Aorta (tissue), 5 donors: ENCODE data around the gene PRKCE. TPM values are rescaled to one million over a fixed set of nuclear protein-coding genes. Genes with fewer than 3 reads are reported as not detected.

ENCODE experiments used
- ATAC-seq: fragments of 200-7000 bp; cut with Tn5 transposase; one replicate; pipeline ENCODE4 v1.9.1; 2022; ENCODE audit warnings: moderate library complexity; ENCODE audit not compliant: low FRiP score
- DNase-seq, 2 donors: peaks; one replicate each; pipeline ENCODE4 v3.0.0-alpha.2; 2020
- H3K27ac ChIP-seq, 2 donors: one replicate each; pipeline ENCODE4 v1.5.1; 2013; ENCODE audit warnings: low read length in 2 of 2, mild to moderate bottlenecking in 2 of 2, moderate library complexity in 2 of 2, control low read depth in 1 of 2, inconsistent platforms in 1 of 2, low read depth in 1 of 2
- H3K27me3 ChIP-seq, 2 donors: one replicate each; pipeline ENCODE4 v1.6.1; 2013; ENCODE audit warnings: control low read depth in 1 of 2, low read length in 1 of 2, mild to moderate bottlenecking in 1 of 2, moderate library complexity in 1 of 2; ENCODE audit not compliant: insufficient read depth in 2 of 2, control insufficient read depth in 1 of 2
- H3K36me3 ChIP-seq, 2 donors: one replicate each; pipeline ENCODE4 v1.6.1; 2013; ENCODE audit warnings: control low read depth in 1 of 2, low read length in 1 of 2, mild to moderate bottlenecking in 1 of 2; ENCODE audit not compliant: insufficient read depth in 2 of 2, control insufficient read depth in 1 of 2
- H3K4me1 ChIP-seq, 2 donors: one replicate each; pipeline ENCODE4 v1.6.1; 2013; ENCODE audit warnings: low read length in 2 of 2, control low read depth in 1 of 2, mild to moderate bottlenecking in 1 of 2, moderate library complexity in 1 of 2; ENCODE audit not compliant: insufficient read depth in 2 of 2, control insufficient read depth in 1 of 2
- H3K4me3 ChIP-seq, 2 donors: one replicate each; pipeline ENCODE4 v1.5.1; 2013; ENCODE audit warnings: low read length in 2 of 2, control low read depth in 1 of 2, mild to moderate bottlenecking in 1 of 2
- H3K9me3 ChIP-seq: one replicate; pipeline ENCODE4 v1.6.1; 2013; ENCODE audit warnings: mild to moderate bottlenecking, low read length; ENCODE audit not compliant: control insufficient read depth
- WGBS, 2 donors: extraction: QIAGEN DNeasy Blood & Tissue Kit; methylation state at CpG; one replicate each; pipeline ENCODE4 v1.1.7; 2013; 5-methylcytosine and 5-hydroxymethylcytosine counted together
- intact Hi-C, 2 donors: fragments of 100-400 bp; cut with DNase I; formaldehyde crosslinking; loops; one replicate each; pipeline versions ENCODE4 v1.14.2 to v1.15.0; 2022
- polyA plus RNA-seq, 2 donors: library from polyadenylated mRNA; stranded (reverse); fragments of 200-250 nt; gene quantifications; one replicate each; pipeline ENCODE4 v1.2.3, GENCODE V29; 2013
- total RNA-seq, 2 donors: library from RNA; stranded (reverse); fragmentation: NEBNext Ultra II Directional; extraction: Animal tissue kit (Norgen Biotek cat#: 25700); gene quantifications; one replicate each; pipeline ENCODE4 v1.2.1, GENCODE V29; 2021
- donor health status: healthy with polysubstance abuse.
- donor health status: Bipolar disorder and iron deficiency.
- donor health status: DM: no; HTN: no; CAD: no.
- donor health status: DM: no; HTN: no; CAD: no.
- donor health status: DM: yes; HTN: yes; CAD: no.

PRKCE gene
- total and polyA plus RNA-seq, 4 donors: 1.5 to 23.8 (median 11.2) TPM

DNA sequence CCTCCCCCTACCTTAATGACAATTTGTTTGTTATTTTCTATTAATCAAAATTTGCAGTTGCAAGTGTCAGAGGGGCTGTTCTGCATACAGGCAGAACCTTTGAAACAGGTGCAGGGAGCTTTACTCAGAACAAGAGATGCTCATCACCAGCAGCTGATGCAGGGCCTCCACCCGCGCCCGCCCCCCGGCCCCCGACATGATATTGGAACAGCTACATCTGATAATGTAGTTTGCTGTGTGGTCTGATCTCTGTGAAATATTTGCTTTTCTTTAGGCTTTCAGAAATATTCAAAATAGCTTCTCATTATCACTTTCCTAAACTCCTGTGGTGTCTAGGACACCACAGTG, 130.0 kb downstream of the PRKCE start:
- intact Hi-C loops: no loop called here
- ATAC-seq (no peak), DNase-seq (no peak)
- Histone ChIP-seq H3K4me1 (no peaks in the 10 kb centered on the region), H3K27ac (no peak overlapping the region), H3K27me3 (no peaks in the 10 kb centered on the region), H3K36me3 (no peaks in the 10 kb centered on the region), H3K4me3 (no peak overlapping the region), H3K9me3 (no peaks in the 10 kb centered on the region)
- WGBS, 2 donors: 95 to 97% methylated on average over 5 of the region's 5 CpGs

DNA sequence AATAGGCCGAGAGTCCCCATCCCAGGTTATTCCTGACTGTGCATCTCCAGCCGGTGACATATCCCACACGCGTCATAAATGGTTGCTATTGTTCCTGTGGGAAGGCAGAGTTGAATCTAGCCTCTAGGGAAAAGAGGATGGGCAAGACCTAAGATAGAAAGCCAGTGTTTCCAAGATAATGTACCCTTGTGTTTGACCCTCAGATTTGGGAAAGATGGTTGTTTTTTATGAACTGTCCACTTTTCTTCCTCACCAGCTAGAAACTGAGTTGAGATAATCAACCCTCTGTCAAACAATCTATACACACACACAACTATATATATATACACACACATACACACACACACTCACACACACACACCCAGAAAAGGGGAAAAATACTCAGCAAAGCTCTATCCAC, 131.0 kb downstream of the PRKCE start:
- H3K4me1 ChIP-seq: no peaks in the 10 kb centered on the region
- H3K36me3 ChIP-seq: no peaks in the 10 kb centered on the region
- H3K4me3 ChIP-seq: no peak overlapping the region
- no peak overlapping the region for H3K27ac ChIP-seq
- no peaks in the 10 kb centered on the region for H3K9me3 ChIP-seq
- no peak for DNase-seq
- WGBS, 2 donors: 96 to 98% methylated on average over 4 of the region's 4 CpGs
- intact Hi-C loops: no loop called here
- ATAC-seq: no peak
- H3K27me3 ChIP-seq: no peaks in the 10 kb centered on the region

DNA sequence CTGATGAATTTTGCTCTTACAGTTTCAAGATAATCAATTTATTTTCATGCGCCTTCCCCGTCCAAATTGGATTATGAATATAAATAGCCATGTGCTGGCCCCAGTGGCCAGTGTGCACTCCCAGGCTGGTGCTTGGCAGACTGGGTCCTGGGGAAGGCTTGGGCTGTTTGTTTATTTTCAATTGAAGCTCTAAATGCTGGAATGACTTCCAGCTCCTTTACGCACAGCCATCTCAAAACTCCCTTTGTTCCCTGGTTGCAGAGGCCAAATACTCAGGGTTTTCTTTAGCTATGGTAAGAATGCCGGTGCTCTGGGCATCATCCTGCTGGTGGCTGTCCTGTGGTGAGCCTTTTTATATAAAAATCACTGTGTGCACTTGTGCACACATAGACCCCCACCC, 131.5 kb downstream of the PRKCE start:
- no peaks in the 10 kb centered on the region for H3K4me1 ChIP-seq
- intact Hi-C loops: no loop called here
- DNase-seq: no peak
- no peak for ATAC-seq
- no peaks in the 10 kb centered on the region for H3K27me3 ChIP-seq
- H3K27ac ChIP-seq: no peak overlapping the region
- H3K4me3 ChIP-seq: no peak overlapping the region
- 24 to 31% methylated on average over 4 of the region's 4 CpGs for WGBS, 2 donors
- H3K9me3 ChIP-seq: no peaks in the 10 kb centered on the region
- H3K36me3 ChIP-seq: no peaks in the 10 kb centered on the region

DNA sequence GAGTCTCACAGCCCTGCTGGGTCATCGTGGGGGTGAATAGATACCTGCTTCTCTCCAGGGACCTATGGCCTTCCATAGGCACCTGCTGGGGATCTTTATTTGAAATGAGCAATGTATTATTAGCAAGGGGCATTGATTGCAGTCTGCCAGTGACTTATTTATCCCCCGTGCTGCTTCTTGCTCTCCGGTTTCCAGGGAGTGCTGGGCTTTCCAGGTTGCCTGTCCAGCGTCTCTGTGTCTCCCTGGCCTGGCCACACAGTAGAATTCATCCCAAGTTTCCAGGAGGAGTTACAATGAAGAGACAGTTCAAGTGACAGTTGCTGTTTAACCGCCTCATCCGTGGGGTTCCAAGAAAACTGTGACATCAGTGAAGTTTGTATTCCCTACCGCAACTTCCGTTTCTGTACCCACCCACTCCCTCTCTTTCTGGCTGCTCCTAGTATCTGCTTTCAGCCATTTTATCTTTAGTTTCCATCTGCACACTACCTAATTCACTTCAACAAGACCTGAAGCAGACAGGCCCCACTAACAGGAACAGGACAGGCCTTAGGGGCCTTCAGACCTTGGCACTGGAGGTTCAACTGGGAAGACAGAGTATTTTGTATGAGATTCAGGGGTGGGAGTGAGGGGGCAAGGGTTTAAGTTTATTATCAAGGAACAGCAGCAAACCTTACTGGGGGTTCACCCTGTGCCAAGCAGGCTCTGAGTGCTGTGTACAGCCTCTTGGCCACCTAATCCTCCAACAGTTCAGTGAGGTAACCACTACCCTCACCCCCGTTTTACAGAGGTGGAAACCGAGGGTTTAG, 134.8 kb downstream of the PRKCE start:
- Histone ChIP-seq H3K27ac (no peak overlapping the region), H3K36me3 (no peaks in the 10 kb centered on the region), H3K4me3 (no peak overlapping the region), H3K27me3 (no peaks in the 10 kb centered on the region), H3K4me1 (no peaks in the 10 kb centered on the region), H3K9me3 (no peaks in the 10 kb centered on the region)
- 88 to 94% methylated on average over 10 of the region's 10 CpGs for WGBS, 2 donors
- no peak for DNase-seq
- intact Hi-C loops: no loop called here
- no peak for ATAC-seq

GRCh38 chr2:45786836-45787357, 135.4 kb downstream of the PRKCE start:
- Histone ChIP-seq H3K27ac (no peak overlapping the region), H3K27me3 (no peaks in the 10 kb centered on the region), H3K36me3 (no peaks in the 10 kb centered on the region), H3K4me3 (no peak overlapping the region), H3K4me1 (no peaks in the 10 kb centered on the region), H3K9me3 (no peaks in the 10 kb centered on the region)
- DNase-seq (no peak), ATAC-seq (no peak)
- whole genome bisulfite sequencing, 2 donors: 94 to 95% methylated on average over 10 of the region's 10 CpGs
- intact Hi-C loops: no loop called here

GRCh38 chr2:45788401-45788800, 136.9 kb downstream of the PRKCE start:
- no peak for ATAC-seq
- 95% methylated on average over 3 of the region's 3 CpGs for WGBS, 2 donors
- Histone ChIP-seq H3K4me1 (no peaks in the 10 kb centered on the region), H3K9me3 (no peaks in the 10 kb centered on the region), H3K27me3 (no peaks in the 10 kb centered on the region), H3K4me3 (no peak overlapping the region), H3K36me3 (no peaks in the 10 kb centered on the region), H3K27ac (no peak overlapping the region)
- intact Hi-C loops: no loop called here
- no peak for DNase-seq

DNA sequence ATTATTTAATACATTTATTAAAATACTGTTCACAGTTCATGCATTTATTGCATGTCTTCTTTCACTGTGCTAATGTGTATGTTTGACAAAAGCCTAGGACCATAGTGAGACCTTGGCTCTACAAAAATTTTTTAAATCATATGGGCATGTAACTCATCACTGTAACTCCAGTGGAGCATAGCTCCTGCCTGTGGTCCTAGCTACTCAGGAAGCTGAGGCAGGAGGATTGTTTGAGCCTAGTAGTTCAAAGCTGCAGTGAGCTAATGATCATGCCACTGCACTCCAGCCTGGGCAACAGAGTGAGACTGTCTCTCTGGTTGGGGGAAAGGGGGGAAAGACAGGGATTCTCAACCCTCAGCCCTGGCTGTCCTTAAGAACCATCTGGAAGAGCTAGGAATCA, 137.8 kb downstream of the PRKCE start:
- H3K9me3 ChIP-seq: no peaks in the 10 kb centered on the region
- no peaks in the 10 kb centered on the region for H3K27me3 ChIP-seq
- ATAC-seq: no peak
- no peak for DNase-seq
- intact Hi-C loops: no loop called here
- no peak overlapping the region for H3K27ac ChIP-seq
- no peaks in the 10 kb centered on the region for H3K36me3 ChIP-seq
- H3K4me3 ChIP-seq: no peak overlapping the region
- no peaks in the 10 kb centered on the region for H3K4me1 ChIP-seq

DNA sequence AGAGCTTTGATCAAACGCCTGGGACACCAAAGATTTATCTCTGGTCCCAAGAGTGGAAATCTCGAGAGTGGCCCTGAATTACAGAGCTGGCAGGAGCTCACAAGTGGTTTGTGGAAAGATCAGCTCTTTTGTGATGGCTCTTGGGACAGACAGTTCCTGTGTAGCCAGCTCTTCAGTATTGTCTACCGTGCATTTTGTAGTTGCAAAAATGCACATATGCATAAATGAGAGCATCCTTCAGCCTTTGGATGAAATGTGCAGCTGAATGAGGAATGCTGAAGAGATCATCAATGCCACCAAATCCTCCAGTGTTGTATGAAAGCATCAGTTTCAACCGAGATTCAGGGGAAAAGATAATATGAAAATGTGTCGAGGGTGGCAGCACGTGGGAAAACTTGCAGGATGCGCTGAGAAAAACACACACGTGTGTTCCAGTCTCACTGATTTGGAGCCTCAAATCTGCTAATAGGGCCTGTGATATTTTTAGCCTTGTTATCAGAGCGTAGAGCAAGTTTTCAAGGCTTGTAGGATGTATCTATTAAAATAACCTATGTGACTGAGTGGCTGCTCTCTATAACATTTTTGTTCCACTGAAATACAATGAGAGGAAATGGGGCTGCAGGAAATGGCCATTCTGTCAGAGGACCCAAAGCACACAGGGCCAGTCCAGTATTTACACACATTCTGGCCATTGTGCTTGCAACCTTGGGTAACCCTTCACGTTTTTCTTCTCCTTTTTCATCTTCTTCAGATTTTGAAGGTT, 138.7 kb downstream of the PRKCE start:
- no peaks in the 10 kb centered on the region for H3K4me1 ChIP-seq

More for the DNA sequence above, 138.7 kb downstream of the PRKCE start:
- intact Hi-C loops: no loop called here
- ATAC-seq (no peak), DNase-seq (no peak)
- Histone ChIP-seq H3K27me3 (no peaks in the 10 kb centered on the region), H3K27ac (no peak overlapping the region), H3K36me3 (no peaks in the 10 kb centered on the region), H3K9me3 (no peaks in the 10 kb centered on the region), H3K4me3 (no peak overlapping the region)
- 78 to 79% methylated on average over 10 of the region's 10 CpGs for WGBS, 2 donors
